GM12891 (cell line): ENCODE measurements around the gene NRXN2.
"Not testable (repeated sequence)": the region's sequence is repeated elsewhere in the genome, so short reads cannot be mapped to it uniquely, and the experiment has no call there.

Source experiments
- DNase-seq: peaks from one replicate; pipeline ENCODE4 v3.0.0; 2011; ENCODE audit warnings: low spot score; ENCODE audit not compliant: insufficient read length
- FAIRE-seq: peaks from 2 replicates; lab custom pipeline; 2011; peaks lifted over from hg19 to GRCh38; lab: Jason Lieb, UNC
- PAX5 ChIP-seq: IDR thresholded peaks from 2 replicates; pipeline ENCODE4 v1.6.1; 2011; ENCODE audit warnings: low read length, moderate library complexity, mild to moderate bottlenecking; ENCODE audit not compliant: insufficient read depth, severe bottlenecking
- POLR2A ChIP-seq: IDR thresholded peaks from 2 replicates; pipeline ENCODE4 v1.6.1; 2011; ENCODE audit warnings: low read depth, low read length, control low read depth
- POLR2AphosphoS5 ChIP-seq: IDR thresholded peaks from 2 replicates; pipeline ENCODE4 v1.6.1; 2011; ENCODE audit warnings: low read depth, low read length, control low read depth
- POU2F2 ChIP-seq: IDR thresholded peaks from 2 replicates; pipeline ENCODE4 v1.6.1; 2011; ENCODE audit warnings: low read depth, mild to moderate bottlenecking, control low read depth, low read length, moderate library complexity
- SPI1 ChIP-seq: IDR thresholded peaks from 2 replicates; pipeline ENCODE4 v1.6.1; 2011; ENCODE audit warnings: low read depth, low read length, control low read depth
- TAF1 ChIP-seq: IDR thresholded peaks from 2 replicates; pipeline ENCODE4 v1.6.1; 2011; ENCODE audit warnings: low read depth, low read length, control low read depth

The NRXN2 gene

DNA sequence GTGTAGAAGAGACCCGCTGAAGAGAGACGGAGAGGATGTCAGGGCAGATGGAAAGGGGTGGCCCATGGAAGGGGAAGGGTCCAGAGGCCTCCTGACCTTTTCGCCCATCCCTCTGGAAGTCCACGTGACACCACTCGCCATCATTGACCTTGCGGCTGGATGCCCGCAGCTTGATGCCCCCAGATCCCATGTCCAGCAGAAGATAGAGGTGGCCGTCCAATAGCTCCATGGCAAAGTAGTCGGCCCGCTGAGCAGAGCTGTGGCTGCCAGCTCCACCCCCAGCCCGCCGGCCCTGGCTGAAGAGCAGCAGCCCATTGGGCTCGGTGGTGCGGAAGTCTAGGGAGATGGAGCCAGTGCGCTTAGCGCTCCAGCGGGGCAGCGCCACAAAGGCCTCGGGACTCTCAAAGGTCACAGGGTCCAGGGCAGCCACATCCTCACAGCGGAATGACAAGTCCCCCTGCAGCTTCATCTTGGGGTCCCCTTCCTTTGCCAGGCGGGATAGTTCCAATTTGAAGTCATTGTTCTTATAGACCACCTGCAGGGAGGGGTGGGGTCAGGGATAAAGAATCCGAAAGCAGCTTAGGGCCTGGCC is 55.7 kb downstream of the NRXN2 start:
- no peak for FAIRE-seq
- TF ChIP-seq TAF1 (no peak), POU2F2 (no peak), POLR2A (no peak), SPI1 (no peak)
- DNase-seq = no peak

DNA sequence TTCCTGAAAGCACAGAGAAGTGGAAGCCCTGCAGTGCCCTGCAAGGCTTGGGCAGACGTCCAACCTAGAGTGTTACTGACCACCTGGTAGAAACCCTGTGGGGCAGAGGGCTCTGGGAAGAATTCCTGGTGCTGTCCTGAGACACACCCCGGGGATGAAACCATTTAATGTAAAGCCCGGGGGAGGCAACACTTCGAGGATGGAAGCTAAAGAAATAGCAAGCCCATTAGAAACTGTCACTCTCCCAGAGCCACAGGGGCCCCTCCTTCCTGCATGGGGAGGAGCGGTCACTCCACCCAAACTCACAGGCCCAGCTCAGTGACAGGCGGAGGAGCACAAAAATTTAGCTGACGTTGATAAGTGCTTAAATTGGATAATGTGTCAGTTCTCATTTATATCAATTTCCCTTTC is 57.6 kb downstream of the NRXN2 start:
- DNase-seq = no peak
- no peak for FAIRE-seq
- no peak for TF ChIP-seq POLR2A
- TF ChIP-seq TAF1 = no peak
- TF ChIP-seq PAX5 = no peak
- no peak for TF ChIP-seq SPI1
- no peak for TF ChIP-seq POLR2AphosphoS5
- no peak for TF ChIP-seq POU2F2

DNA sequence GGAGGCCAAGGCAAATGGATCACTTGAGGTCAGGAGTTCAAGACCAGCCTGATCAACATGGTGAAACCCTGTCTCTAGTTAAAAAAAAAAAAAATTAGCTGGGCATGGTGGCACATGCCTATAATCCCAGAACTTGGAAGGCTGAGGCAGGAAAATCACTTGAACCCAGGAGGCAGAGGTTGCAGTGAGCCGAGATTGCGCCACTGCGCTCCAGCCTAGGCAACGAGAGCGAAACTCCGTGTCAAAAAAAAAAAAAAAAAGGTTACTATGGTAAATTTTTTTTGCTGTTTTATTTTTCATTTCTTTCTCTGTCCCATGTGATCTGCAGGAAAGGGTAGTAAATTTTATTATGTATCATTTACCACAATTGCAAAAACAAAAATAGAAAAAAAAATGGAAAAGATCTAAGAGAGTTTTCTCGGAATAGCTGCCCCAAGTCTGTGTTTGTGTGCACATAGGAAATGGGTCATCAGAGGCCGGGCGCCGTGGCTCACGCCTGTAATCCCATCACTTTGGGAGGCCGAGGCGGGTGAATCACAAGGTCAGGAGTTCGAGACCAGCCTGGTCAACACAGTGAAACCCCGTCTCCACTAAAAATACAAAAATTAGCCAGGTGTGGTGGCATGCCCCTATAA is 58.6 kb downstream of the NRXN2 start:
- DNase-seq, FAIRE-seq: not testable (repeated sequence)

DNA sequence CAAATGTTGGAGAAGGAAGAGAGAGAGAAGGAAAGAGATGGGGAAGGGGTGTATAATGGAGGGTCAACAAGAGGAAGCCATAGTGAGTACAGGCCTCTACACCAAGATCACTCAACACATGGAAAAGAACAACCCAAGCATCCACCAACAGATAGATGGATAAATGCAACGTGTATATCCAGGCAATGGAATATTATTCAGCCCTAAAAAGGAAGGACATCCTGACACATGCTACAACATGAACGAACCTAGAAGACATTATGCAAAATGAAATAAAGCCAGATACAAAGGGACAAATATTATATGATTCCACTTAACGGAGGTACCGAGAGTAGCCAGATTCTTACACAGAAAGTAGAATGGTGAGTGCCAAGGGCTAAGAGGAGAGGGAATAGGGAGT is 59.3 kb downstream of the NRXN2 start:
- DNase-seq (no peak), FAIRE-seq (no peak)
- TF ChIP-seq PAX5 (no peak), POLR2A (no peak), POU2F2 (no peak), TAF1 (no peak), SPI1 (no peak), POLR2AphosphoS5 (no peak)

DNA sequence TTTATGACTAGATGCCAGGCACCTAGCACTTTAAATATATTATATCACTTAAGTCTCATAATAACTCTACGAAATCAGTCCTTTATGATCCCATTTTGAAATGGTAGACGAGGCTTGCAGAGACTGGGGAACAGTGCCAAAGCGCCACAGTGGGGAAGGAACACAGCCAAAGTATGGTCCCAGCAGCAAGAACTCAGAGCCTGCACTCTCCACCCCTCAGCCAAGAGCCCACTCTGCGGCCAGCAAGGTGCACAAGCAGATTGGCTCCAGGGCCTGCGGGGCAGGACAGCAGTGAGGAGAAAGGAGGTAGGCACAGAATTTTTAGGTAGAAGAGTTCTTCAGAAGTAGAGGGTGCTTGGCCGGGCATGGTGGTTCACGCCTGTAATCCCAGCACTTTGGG is 61.4 kb downstream of the NRXN2 start:
- TF ChIP-seq PAX5 (no peak), POLR2A (no peak), TAF1 (no peak)
- no peak for DNase-seq
- no peak for FAIRE-seq

DNA sequence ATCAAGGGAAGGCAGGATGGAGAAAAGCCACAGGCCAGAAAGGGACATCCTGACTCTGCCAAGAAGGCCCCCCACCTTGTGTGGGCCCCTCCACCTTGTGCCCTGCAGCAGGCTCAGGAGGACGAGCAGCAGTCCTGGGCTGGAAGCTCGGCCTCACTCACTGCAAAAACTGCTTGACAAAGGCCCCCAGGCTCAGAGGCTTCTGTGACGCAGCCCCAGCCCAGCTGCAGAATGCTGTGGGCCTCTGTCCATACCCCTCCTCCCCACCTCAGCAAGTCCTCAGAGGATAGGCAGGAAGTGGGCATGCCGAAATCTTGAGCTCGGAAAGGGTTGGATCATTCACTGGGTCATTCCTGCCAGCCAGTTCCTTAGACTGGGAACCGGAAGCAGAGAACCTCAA is 61.9 kb downstream of the NRXN2 start:
- TF ChIP-seq TAF1 (no peak), SPI1 (no peak), POU2F2 (no peak), PAX5 (no peak), POLR2AphosphoS5 (no peak), POLR2A (no peak)
- FAIRE-seq (no peak), DNase-seq (no peak)

DNA sequence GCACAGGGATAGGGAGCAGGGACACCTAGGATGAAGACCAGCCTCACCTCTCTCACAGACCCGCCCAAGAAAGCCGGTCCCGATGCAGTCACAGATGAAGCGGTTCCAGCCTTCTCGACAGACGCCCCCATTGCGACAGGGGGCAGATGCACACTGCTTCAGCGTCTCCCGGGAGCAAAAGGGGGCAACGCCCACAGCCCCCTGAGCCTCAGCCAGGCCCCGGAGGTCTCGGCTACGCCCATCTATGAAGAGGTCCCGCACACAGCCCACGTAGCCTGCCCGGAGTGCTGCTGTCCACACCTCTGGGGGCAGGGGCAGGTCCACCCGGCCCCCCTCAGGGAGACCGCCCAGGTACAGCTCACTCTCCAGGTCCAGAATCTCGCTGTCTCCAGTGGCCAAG is 62.3 kb downstream of the NRXN2 start:
- no peak for TF ChIP-seq POU2F2
- TF ChIP-seq POLR2AphosphoS5 = no peak
- no peak for TF ChIP-seq PAX5
- TF ChIP-seq POLR2A = no peak
- TF ChIP-seq SPI1 = no peak
- TF ChIP-seq TAF1 = no peak
- FAIRE-seq = no peak
- no peak for DNase-seq

DNA sequence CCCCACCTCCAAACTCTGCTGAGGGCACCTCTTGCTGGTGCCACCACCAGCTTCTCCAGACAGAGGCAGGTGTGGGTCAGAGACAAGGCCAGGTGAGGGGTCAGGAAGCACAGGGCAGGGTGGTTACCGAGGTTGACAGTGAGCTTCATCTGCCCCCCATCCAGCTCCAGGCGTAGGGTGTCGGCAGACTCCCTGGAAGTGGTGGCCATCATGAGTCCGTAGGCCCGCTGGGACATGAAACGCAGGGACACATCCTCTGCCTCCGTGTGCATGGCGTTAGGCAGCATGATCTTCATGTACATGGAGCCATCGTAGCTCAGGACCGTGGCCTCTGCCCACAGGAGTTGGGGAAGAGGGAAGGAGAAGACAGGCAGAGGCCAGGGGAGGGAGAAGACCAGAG is 62.8 kb downstream of the NRXN2 start:
- TF ChIP-seq PAX5 (no peak), POU2F2 (no peak), TAF1 (no peak), POLR2A (no peak), SPI1 (no peak), POLR2AphosphoS5 (no peak)
- FAIRE-seq (no peak), DNase-seq (no peak)

DNA sequence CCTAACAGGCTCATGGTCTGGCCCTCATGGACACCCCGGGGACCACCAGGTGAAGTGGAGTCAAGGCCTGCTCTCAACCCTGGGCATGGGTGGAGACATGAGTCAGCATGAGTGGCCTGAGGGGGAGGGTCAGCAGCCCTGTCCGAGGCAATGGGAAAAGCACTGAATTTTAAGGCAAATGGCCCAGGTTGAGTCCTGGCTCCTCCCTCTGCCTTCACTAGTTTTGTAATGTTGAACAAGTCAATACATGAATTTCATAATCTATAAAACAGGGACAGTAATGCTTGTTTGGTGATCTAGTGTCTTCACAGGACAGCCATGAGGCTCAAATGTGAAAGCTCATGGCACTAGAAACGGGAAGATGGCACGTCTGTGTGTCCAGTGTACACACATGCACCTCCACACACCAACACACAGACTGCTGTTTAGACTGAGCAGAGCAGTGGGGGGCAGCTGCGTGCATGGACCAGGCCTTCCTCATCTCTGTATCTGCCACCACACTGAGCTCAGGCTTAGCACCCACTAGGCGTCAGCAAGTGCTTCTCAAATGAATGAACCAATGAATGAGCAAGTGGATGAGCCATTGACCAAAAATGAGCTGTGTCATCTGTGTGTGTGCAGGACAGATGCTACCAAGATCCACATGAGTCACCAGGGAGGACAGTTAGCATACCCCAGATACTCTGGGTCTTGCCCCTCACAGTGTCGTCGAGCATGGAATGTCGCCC is 63.4 kb downstream of the NRXN2 start:
- TF ChIP-seq POU2F2 (no peak), SPI1 (no peak), TAF1 (no peak), POLR2A (no peak), PAX5 (no peak), POLR2AphosphoS5 (no peak)
- no peak for FAIRE-seq

DNA sequence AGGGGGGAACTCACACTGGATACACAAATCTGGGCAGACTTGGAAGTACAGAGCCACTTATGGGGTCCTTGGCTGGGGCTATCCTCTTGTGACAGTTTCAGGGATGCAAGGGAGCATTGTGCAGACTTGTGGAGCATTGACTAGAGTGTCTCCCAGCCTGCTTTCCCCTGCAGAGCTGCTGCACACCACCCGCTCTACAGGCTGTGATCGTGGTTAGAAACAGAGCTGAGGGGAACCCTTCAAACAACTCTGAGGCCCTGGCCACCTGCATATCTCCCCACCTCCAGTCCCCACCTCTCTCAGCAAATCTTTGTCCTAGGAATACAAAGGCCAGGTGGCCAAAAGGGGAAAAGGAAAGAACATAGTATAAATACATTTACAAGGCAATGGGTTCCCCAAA is 64.7 kb downstream of the NRXN2 start:
- FAIRE-seq (no peak), DNase-seq (no peak)
- TF ChIP-seq TAF1 (no peak), POU2F2 (no peak), PAX5 (no peak)

More for the DNA sequence above, 63.4 kb downstream of the NRXN2 start:
- no peak for DNase-seq
